WTC11 (cell line): ENCODE data around the gene CSTPP1.

Experiments used
- CBFB ChIP-seq: sonication (generic); formaldehyde crosslinking; IDR thresholded peaks from 2 replicates; pipeline ENCODE4 v1.8.1; 2022; ENCODE audit warnings: mild to moderate bottlenecking, low read depth, missing genetic modification reagents
- CTCF ChIP-seq: fragments of 200-600 bp; IDR thresholded peaks from 2 replicates; pipeline ENCODE4 v1.8.0; 2022; ENCODE audit warnings: antibody characterized with exemption
- FOXP1 ChIP-seq: sonication (generic); formaldehyde crosslinking; IDR thresholded peaks from 2 replicates; pipeline ENCODE4 v1.8.0; 2022; ENCODE audit warnings: missing genetic modification reagents, mild to moderate bottlenecking, moderate library complexity, borderline replicate concordance
- HMGA2 ChIP-seq: fragments of 250-450 bp; sonication (Bioruptor Pico); IDR thresholded peaks from 2 replicates; pipeline ENCODE4 v1.4.0; 2021; ENCODE audit warnings: mild to moderate bottlenecking, moderate library complexity
- MXD4 ChIP-seq: fragments of 250-450 bp; sonication (Bioruptor Pico); IDR thresholded peaks from 2 replicates; pipeline ENCODE4 v1.8.0; 2021; ENCODE audit warnings: mild to moderate bottlenecking, moderate library complexity, borderline replicate concordance
- NR2C2 ChIP-seq: sonication (generic); formaldehyde crosslinking; IDR thresholded peaks from 2 replicates; pipeline ENCODE4 v1.8.0; 2022; ENCODE audit warnings: mild to moderate bottlenecking, missing genetic modification reagents
- PRRX2 ChIP-seq: fragments of 250-450 bp; sonication (Bioruptor Pico); IDR thresholded peaks from 2 replicates; pipeline ENCODE4 v1.8.0; 2021; ENCODE audit warnings: mild to moderate bottlenecking
- TEAD1 ChIP-seq: sonication (generic); formaldehyde crosslinking; IDR thresholded peaks from 2 replicates; pipeline ENCODE4 v1.8.0; 2022; ENCODE audit warnings: mild to moderate bottlenecking, missing genetic modification reagents
- TP53 ChIP-seq: sonication (generic); formaldehyde crosslinking; IDR thresholded peaks from 2 replicates; pipeline ENCODE4 v1.8.1; 2023; ENCODE audit warnings: mild to moderate bottlenecking, missing genetic modification reagents
- ZNF671 ChIP-seq: fragments of 250-450 bp; sonication (Bioruptor Pico); IDR thresholded peaks from 2 replicates; pipeline ENCODE4 v1.8.0; 2021; ENCODE audit warnings: mild to moderate bottlenecking
- TF ChIP-seq, protein P1 (sequence below): sonication (generic); formaldehyde crosslinking; IDR thresholded peaks from 2 replicates; pipeline ENCODE4 v1.8.1; 2022; ENCODE audit warnings: mild to moderate bottlenecking, missing genetic modification reagents, moderate library complexity, borderline replicate concordance
- TF ChIP-seq, protein P2 (sequence below): sonication (generic); formaldehyde crosslinking; IDR thresholded peaks from 2 replicates; pipeline ENCODE4 v1.8.1; 2023; ENCODE audit warnings: mild to moderate bottlenecking, missing genetic modification reagents, moderate library complexity

GRCh38 chr11:46889251-46889650 is 47.3 kb upstream of the CSTPP1 start:
- TF ChIP-seq FOXP1 (no peak), PRRX2 (CRISPR knock-in tag) (no peak), CTCF (no peak), CBFB (CRISPR knock-in tag) (no peak), TP53 (CRISPR knock-in tag) (no peak), MXD4 (CRISPR knock-in tag) (no peak), ZNF671 (no peak), TEAD1 (no peak), HMGA2 (CRISPR knock-in tag) (no peak), NR2C2 (no peak)
- TF ChIP-seq, protein P1, sequence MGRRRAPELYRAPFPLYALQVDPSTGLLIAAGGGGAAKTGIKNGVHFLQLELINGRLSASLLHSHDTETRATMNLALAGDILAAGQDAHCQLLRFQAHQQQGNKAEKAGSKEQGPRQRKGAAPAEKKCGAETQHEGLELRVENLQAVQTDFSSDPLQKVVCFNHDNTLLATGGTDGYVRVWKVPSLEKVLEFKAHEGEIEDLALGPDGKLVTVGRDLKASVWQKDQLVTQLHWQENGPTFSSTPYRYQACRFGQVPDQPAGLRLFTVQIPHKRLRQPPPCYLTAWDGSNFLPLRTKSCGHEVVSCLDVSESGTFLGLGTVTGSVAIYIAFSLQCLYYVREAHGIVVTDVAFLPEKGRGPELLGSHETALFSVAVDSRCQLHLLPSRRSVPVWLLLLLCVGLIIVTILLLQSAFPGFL (CRISPR knock-in tag): no peak
- TF ChIP-seq, protein P2, sequence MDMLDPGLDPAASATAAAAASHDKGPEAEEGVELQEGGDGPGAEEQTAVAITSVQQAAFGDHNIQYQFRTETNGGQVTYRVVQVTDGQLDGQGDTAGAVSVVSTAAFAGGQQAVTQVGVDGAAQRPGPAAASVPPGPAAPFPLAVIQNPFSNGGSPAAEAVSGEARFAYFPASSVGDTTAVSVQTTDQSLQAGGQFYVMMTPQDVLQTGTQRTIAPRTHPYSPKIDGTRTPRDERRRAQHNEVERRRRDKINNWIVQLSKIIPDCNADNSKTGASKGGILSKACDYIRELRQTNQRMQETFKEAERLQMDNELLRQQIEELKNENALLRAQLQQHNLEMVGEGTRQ: no peak
